Right lobe of liver (tissue), 4 donors: ENCODE measurements around the gene SPON2.

Experiments
- POLR2A ChIP-seq: fragments of 450-650 bp; IDR thresholded peaks from one replicate; pipeline ENCODE4 v1.6.1; 2017; ENCODE audit warnings: antibody characterized with exemption, mild to moderate bottlenecking
- TF ChIP-seq, protein P1 (sequence below), 4 donors: fragments of 200-600 bp in 3 of 4; fragments of 450-650 bp in 1 of 4; IDR thresholded peaks; one replicate each; pipeline versions ENCODE4 v1.5.1 to v1.8.0; 2016 to 2022; ENCODE audit warnings: antibody characterized with exemption in 4 of 4, mild to moderate bottlenecking in 2 of 4
- donor health status: DM: no; HTN: no; CAD: no.
- donor health status: DM: no; HTN: no; CAD: no.
- donor health status: DM: no; HTN: yes; CAD: no.

DNA sequence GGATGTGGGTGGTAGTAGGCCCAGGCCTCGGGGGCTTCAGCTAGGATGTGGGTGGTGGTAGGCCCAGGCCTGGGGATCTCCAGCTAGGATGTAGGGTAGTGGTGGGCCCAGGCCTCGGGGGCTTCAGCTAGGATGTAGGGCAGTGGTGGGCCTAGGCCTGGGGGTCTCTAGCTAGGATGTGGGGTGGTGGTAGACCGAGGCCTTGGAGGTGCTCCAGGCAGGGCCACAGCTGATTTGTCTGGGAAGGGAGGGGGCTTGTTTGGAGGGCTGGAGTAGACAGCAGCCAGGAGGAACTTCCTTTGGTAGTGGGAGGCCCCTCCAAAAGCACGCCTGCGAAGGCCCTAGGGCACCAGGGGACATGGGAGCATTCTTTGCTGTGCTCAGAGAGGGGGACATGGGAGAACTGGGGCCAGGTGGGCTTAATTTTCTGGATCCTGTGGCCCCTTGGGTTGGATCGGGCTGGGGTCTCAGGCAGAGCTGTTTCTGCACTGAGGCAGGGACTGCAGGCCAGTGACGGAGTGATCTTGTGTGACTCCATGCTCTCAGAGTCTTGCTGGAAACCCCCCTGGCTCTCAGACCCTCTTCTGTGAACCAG, 3.3 kb upstream of the SPON2 start:
- TF ChIP-seq, protein P1, sequence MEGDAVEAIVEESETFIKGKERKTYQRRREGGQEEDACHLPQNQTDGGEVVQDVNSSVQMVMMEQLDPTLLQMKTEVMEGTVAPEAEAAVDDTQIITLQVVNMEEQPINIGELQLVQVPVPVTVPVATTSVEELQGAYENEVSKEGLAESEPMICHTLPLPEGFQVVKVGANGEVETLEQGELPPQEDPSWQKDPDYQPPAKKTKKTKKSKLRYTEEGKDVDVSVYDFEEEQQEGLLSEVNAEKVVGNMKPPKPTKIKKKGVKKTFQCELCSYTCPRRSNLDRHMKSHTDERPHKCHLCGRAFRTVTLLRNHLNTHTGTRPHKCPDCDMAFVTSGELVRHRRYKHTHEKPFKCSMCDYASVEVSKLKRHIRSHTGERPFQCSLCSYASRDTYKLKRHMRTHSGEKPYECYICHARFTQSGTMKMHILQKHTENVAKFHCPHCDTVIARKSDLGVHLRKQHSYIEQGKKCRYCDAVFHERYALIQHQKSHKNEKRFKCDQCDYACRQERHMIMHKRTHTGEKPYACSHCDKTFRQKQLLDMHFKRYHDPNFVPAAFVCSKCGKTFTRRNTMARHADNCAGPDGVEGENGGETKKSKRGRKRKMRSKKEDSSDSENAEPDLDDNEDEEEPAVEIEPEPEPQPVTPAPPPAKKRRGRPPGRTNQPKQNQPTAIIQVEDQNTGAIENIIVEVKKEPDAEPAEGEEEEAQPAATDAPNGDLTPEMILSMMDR (IDR thresholded peaks at IDR 0.05): no peak
- TF ChIP-seq POLR2A: no peak
